SK-N-DZ (cell line): Measurements from ENCODE around the gene ATP8A2.
"Not testable (repeated sequence)": the region's sequence is repeated elsewhere in the genome, so short reads cannot be mapped to it uniquely, and the experiment has no call there.

ENCODE experiments used
- DNase-seq: peaks from one replicate; pipeline ENCODE4 v3.0.0-alpha.2; 2015; ENCODE audit warnings: low spot score

The ATP8A2 gene

GRCh38 chr13:25538276-25538675, 166.5 kb downstream of the ATP8A2 start:
- DNase-seq, result no peak

DNA sequence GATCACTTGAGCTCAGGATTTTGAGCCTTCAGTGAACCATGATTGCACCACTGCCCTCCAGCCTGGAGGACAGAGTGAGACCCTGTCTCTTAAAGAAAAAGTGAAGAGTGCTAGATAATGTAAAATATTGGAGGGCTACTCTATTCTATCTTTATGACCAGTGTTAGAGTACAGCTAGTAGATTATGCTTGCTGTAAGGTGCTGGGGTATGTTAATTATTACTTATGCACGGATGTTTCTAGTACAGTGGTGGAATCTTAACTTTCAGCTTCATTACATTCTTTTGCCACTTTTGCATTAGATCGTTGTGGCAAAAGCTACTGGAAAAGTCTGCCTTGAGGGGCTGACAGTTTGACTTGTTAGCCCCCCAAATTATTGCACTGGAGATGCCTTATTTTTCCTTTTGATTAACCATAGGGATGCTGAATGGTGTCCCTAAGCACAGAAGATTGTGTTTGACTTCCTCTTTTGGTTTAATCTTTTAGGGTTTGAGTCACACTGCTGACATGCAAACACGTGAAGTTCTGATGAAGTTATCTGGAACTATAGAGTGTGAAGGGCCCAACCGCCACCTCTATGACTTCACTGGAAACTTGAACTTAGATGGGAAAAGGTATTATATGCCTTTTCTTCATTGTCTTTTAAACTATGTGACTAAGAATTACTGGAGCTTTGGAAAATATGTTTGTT, 169.8 kb downstream of the ATP8A2 start:
- DNase-seq, result no peak

DNA sequence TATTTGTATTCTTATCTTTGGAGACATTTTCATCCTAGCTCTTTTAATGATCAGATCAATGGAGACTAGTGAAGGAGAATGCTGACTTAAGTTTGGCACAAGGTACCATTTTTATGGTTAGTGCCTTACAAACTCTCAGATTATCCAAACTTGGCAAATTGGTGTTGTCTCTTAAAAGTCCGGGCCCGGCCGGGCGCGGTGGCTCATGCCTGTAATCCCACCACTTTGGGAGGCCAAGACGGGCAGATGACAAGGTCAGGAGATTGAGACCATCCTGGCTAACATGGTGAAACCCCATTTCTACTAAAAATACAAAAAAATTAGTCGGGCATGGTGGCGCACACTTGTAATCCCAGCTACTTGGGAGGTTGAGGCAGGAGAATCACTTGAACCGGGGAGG, 177.2 kb downstream of the ATP8A2 start:
- not testable (repeated sequence) for DNase-seq

GRCh38 chr13:25561812-25562211, 190.0 kb downstream of the ATP8A2 start:
- no peak for DNase-seq

DNA sequence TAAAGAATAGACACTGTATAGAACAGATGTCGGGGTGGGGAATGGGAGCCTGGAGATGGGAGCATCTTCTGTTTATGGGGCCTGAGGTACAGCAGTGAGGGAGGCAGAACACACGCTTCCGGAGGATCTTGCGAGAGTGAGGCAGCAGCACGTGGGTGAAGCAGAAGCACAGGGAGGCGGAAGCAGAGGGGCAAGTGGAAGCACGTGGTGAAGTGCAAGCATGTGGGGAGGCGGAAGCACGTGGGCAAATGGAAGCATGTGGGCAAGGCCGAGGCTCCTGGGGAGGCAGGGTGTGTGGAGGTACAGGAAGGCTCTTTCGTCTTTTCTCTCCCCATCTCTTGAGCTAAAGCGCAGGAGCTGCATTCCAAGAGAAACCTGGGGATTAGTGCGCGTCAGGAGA, 198.4 kb downstream of the ATP8A2 start:
- no peak for DNase-seq

DNA sequence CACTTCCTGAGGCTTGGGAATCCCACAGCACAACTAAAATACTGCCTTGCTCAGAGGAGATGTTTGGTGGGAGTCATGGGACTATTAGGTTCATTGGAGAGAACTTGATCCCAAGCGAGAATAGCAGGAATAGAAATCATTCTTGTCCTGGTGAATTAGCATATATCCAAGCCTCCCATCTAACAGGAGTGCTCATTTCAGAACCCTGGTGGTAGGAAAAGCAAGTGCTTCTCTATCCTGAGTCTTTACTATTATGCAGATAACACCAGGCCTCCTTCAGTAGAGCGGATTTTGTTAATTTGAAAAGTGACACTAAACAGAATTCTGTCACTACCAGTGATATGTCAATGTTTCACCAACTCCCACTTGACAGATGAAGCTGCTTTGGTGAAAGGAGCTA, 199.5 kb downstream of the ATP8A2 start:
- DNase-seq, result peak; percentile 38

GRCh38 chr13:25572171-25572570, 200.4 kb downstream of the ATP8A2 start:
- DNase-seq, result not testable (repeated sequence)

DNA sequence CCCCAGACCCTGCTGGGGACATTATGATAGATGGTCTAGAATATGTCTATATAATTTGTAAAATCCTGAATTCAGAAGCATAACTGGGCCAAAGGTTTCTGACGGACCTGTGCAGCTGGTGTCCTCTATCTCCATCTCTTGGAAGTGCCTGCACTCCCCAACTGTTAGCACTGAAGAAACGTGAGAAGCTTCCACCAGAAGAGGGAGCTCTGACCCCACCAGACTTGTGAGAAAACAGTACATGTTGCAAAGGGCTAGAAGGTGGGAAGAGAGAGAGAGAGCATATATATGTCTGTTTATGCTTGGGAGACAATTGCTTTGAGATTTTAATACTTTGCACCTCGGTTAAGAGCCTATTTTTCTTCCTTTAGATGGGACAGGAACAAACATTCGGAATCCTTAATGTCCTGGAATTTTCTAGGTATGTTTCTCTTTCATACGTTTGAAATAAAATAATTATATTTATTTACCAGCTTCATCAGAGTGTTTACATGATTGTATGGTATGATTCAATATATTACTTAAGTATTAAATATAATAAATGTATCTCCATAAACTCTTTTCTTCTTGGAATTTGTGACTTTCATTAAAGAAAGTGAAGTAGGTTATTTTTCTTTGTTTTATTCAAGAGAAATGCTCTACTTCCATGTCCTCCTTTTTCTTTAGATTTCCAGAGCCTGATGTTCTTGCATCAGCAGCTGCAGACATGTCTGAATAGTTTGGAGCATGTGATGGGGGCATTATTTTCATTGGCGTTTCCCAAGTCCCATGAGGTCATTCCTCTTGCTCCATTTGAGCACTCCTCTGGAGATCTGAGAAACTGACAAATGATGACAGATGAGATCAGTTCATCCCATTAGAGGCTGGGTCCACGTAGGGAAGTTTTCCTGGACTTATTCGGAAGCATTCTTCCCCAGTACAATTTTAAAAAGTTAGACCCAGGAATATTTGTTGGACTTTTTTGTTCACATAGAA, 202.9 kb downstream of the ATP8A2 start:
- DNase-seq, result peak; percentile 91

GRCh38 chr13:25575562-25575961, 203.8 kb downstream of the ATP8A2 start:
- no peak for DNase-seq

DNA sequence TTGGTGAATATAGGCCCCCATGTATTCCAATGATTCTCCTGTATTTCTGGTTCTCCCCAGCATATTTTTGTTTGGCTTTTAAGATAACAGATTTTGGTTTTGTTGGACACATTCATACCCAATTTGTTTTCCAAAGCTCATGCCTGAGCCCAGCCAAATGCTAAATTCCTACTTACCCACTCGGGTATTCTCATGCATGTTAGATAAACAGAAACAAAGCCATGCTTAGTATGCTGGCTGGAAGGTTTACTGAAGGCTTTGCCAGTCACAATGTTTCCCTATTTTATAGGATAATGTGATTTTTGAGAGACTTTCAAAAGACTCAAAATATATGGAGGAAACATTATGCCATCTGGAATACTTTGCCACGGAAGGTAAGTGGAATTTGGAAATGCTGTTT, 206.8 kb downstream of the ATP8A2 start:
- no peak for DNase-seq

DNA sequence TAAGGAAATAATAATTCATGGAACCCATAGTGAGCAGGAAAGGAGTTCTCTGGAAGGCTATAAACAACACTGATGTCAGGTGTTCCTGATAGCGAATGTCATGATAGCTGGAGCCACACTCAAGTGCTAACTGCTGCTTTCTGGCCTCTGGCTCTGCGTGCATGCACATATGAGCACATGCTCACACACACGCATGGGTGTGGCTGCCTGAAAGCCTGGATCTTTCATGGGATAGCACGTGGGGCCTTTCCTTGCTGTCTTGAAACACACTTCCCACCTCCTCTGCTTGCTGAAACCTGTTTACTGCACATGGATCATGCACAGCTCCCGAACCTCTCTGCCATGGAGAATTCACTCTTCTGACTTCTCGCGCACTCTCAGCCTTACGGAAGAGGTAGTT, 207.4 kb downstream of the ATP8A2 start:
- no peak for DNase-seq

- DNase-seq, result peak; percentile 37
Observed at GRCh38 chr13:25581351-25581750, 209.6 kb downstream of the ATP8A2 start.

DNA sequence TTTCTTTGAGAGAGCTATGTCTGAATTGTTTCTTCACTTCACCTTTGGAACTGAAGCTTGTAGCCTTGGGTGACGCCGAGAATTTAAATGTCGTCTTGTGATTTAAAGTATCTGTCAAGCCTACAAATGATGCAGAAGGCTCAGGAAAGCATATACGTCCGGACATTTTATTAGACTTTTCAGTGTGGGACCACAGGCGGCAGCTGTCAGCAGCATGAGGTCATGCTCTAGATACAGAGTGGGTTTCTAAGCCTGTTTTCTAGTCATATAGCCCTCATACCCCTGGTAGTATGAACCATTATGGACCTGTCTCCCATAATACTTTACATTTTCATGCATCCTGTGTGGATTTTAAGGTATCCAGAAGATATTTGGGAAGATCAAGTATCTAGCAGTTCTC, 212.3 kb downstream of the ATP8A2 start:
- no peak for DNase-seq

GRCh38 chr13:25585000-25585399, 213.2 kb downstream of the ATP8A2 start:
- DNase-seq, result no peak

GRCh38 chr13:25587326-25587980, 215.7 kb downstream of the ATP8A2 start:
- no peak for DNase-seq

- no peak for DNase-seq
Observed at GRCh38 chr13:25588336-25589060, 216.7 kb downstream of the ATP8A2 start.

DNA sequence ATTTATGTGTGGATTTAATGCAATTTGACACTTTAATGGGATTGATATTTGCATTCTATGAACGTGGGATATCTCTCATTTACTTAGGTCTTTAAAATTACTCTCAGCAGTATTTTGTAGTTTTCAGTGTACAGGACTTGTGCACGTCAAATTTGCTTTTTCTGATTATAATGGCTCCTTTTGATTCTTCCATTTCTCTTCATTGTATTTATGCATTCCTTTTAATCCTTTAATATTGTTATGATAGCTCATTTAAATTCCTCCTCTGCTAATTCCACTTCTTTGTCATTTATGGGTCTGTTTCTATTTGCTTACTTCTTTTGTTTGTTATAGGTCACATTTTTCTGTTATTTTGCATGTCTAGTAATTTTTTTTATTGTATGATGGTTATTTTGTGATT, 226.6 kb downstream of the ATP8A2 start:
- no peak for DNase-seq

GRCh38 chr13:25602176-25602575, 230.4 kb downstream of the ATP8A2 start:
- no peak for DNase-seq

DNA sequence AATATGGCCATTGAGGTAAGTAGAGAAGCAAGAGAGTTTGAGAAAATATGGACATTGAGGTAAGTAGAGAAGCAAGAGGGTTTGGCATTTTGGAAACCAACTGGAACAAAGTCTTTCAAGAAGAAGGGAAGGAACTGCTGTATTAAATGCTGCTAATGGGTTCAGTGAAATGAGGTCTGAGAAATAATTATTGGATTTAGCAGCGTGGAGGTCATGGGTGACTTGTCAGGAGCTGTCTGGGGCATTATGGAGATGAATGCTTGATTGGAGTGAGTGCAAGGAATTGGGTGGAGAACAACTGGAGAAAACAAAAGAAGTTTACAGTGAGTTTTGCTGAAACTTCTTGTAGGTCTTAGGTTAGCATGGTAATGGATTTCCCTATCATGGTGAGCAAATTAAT, 232.3 kb downstream of the ATP8A2 start:
- no peak for DNase-seq

DNA sequence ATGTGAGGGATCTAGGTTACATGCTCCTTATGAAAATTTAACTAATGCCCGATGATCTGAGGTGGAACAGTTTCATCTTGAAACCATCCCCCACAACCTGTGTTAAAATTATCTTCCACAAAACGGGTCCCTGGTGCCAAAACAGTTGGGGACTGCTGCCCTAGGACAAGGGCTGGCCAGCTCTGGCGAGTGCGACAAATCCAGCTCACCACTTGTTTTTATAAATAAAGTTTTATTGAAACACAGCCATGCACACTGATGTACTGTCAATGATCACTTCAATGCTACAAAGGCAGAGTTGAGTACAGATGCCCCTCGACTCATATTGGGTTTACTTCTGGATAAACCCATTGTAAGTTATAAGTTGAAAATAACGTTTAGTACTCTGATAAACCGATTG, 235.3 kb downstream of the ATP8A2 start:
- DNase-seq, result no peak

GRCh38 chr13:25608181-25608580, 236.4 kb downstream of the ATP8A2 start:
- no peak for DNase-seq

- DNase-seq, result no peak
Observed at GRCh38 chr13:25616674-25617073, 244.9 kb downstream of the ATP8A2 start.
